ENCODE measurements around the gene IKZF1. TPM values are rescaled to one million over a fixed set of nuclear protein-coding genes. Genes with fewer than 3 reads are reported as not detected.

Gene IKZF1
- total RNA-seq, 2 donors from 2014 or later: 4.9 to 5.6 TPM

DNA sequence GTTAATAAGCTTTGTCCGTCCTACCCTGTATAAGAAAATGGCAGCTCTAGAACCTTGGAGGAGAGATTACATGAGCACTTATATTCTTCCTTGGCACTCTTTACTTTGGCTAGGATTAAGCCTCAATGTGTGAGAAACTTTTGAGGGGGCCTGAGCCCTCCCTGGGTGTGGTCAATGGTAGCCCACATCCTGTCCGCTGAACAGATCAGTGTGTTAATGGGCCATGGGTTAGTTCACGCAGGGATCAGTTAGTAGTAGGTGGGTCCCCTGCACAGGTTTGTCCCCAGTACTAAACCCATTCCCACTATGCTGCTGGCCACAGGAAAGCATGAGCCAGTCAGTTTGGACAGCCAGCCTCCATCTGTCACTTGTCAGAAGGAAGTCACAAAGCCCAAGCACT lies 20.2 kb upstream of the IKZF1 start:
- TF ChIP-seq CTCF (IDR thresholded peaks at IDR 0.05): no peak
- H3K36me3 ChIP-seq: no peaks in the 10 kb centered on the region
- H3K27ac ChIP-seq: no peak overlapping the region
- intact Hi-C loops (cut with DNase I): no loop called here
- H3K4me1 ChIP-seq: no peaks in the 10 kb centered on the region
- no peaks in the 10 kb centered on the region for H3K9me3 ChIP-seq
- DNase-seq: no peak
- H3K4me3 ChIP-seq: no peak overlapping the region
- no peak overlapping the region for H3K9ac ChIP-seq (ENCODE audit: low read depth in 2 of 2, low read length in 2 of 2)
- no peaks in the 10 kb centered on the region for H3K27me3 ChIP-seq

DNA sequence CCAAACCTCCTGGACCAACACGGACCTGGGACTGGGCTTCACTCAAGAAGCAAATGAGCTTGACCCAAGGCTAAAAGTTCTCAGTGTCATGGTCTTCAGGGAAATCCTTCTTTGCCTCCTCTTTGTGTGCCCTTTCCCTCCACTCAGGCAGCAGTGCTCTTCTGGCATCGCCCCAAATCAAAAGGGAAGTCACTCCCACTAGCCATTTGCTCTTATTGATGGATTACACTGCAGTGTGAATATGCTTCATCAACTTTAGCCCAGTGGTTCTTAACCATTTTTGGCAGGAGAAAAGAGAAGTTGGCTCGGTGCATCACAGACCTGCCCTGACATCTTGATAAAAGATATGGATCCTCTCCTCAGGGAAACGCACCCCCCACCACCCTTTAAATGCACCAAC lies 19.2 kb upstream of the IKZF1 start:
- no peak overlapping the region for H3K4me3 ChIP-seq
- DNase-seq: no peak
- TF ChIP-seq CTCF (IDR thresholded peaks at IDR 0.05): no peak

DNA sequence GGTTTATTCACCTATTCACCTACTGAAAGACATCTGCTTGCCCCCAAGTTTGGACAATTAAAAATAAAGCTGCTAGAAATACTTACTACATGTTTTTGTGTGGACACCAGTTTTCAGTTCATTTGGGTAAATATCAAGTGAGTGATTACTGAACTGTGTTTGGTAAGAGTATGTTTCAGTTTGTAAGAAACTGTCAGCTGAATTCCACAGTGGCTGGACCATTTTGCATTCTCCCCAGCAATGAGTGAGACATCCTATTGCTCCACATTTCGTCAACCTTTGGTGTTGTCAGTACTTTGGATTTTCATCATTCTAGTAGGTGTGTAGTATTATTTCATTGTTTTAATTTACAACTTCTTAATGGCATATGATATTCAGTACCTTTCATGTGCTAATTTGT lies 17.4 kb upstream of the IKZF1 start:
- no peak for DNase-seq
- Histone ChIP-seq H3K9ac (ENCODE audit: low read depth in 2 of 2, low read length in 2 of 2) (no peak overlapping the region), H3K4me3 (no peak overlapping the region), H3K27ac (no peak overlapping the region), H3K36me3 (no peaks in the 10 kb centered on the region), H3K9me3 (no peaks in the 10 kb centered on the region), H3K4me1 (no peaks in the 10 kb centered on the region), H3K27me3 (no peaks in the 10 kb centered on the region)
- TF ChIP-seq CTCF (IDR thresholded peaks at IDR 0.05): no peak
- intact Hi-C loops (cut with DNase I): no loop called here

More for the DNA sequence above, 19.2 kb upstream of the IKZF1 start:
- intact Hi-C loops (cut with DNase I): no loop called here
- no peaks in the 10 kb centered on the region for H3K27me3 ChIP-seq
- no peaks in the 10 kb centered on the region for H3K4me1 ChIP-seq
- H3K27ac ChIP-seq: no peak overlapping the region
- no peaks in the 10 kb centered on the region for H3K36me3 ChIP-seq
- no peaks in the 10 kb centered on the region for H3K9me3 ChIP-seq
- H3K9ac ChIP-seq (ENCODE audit: low read depth in 2 of 2, low read length in 2 of 2): no peak overlapping the region

DNA sequence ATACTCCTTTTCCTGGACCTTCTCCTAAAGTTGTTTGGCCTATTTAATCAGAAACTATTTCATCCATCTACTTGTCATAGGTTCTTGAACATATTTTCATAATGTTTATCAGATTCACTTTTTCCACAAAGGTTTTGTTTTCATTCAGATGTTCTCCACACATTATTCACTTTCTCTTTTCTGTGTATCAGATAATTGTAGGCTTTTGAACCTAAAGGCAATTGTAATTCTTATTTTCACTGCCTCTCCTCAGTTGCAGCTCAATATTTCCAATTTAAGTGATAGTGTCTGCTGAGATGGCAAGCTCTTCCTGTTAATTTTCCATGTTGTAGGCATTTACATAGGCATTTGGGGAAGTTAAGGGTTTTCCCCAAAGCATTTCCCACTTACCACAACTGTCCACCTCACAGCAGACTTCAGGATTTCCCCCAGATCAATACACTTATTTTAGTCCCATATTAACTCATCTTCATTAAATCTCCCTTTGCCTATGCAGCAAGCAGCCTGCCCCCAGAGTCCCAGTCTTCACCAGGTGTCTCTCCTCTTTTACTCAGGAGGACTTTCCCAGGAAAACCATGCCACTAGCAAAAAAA lies 12.3 kb upstream of the IKZF1 start:
- no peak overlapping the region for H3K4me3 ChIP-seq
- TF ChIP-seq CTCF (IDR thresholded peaks at IDR 0.05): no peak
- no peak overlapping the region for H3K9ac ChIP-seq (ENCODE audit: low read depth in 2 of 2, low read length in 2 of 2)
- no peaks in the 10 kb centered on the region for H3K27me3 ChIP-seq
- no peak for DNase-seq
- no peaks in the 10 kb centered on the region for H3K4me1 ChIP-seq
- H3K27ac ChIP-seq: no peak overlapping the region
- intact Hi-C loops (cut with DNase I): no loop called here
- no peaks in the 10 kb centered on the region for H3K9me3 ChIP-seq
- no peaks in the 10 kb centered on the region for H3K36me3 ChIP-seq

DNA sequence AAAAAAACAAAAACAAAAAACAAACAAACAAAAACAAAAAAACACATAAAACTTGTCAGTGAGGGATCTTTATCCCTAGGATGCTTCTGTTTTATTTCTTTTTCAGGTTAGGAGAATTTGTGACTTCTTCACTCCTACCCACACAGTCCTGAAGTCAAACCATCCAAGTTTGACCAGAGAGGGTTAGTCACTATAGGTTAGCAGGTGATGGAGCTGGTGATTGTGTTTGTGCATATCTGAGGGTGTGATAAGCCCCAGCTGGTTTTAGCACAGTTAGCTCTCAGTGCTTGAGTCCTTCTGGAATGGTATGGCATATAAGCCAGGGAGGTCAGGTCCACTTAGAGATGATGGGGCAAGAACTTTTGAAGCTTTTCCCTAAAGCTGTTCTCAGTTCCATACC lies 11.8 kb upstream of the IKZF1 start:
- Histone ChIP-seq H3K36me3 (no peaks in the 10 kb centered on the region), H3K9me3 (no peaks in the 10 kb centered on the region), H3K4me1 (no peaks in the 10 kb centered on the region), H3K4me3 (no peak overlapping the region), H3K9ac (ENCODE audit: low read depth in 2 of 2, low read length in 2 of 2) (no peak overlapping the region), H3K27me3 (no peaks in the 10 kb centered on the region), H3K27ac (no peak overlapping the region)
- DNase-seq: no peak
- intact Hi-C loops (cut with DNase I): no loop called here
- TF ChIP-seq CTCF (IDR thresholded peaks at IDR 0.05): no peak

Data from colonic mucosa (tissue), 4 donors.